ENCODE results near the gene AKAP13.
"Not testable (repeated sequence)": the region's sequence is repeated elsewhere in the genome, so short reads cannot be mapped to it uniquely, and the experiment has no call there.

The AKAP13 gene

GRCh38 chr15:85632014-85632413 is 251.6 kb downstream of the AKAP13 start:
- DNase-seq = no peak

DNA sequence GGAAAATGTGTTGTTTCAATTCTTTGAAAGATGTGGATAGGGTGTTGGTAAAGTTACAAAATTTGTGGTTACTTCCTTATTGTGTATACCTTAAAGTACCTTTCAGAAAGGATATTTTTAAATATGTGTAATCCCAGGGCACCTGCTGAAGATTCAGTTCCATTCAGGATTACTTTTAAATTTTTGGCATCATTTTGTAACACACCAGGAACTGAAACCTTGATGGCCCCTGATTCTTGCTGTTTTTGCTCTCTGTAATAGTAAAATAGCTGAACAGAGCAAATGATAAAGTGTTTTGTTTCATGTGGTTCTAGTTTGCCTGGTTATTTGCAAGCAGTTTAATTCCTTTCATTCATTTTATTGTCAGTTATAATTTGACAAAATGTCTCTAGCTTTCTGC is 253.5 kb downstream of the AKAP13 start:
- no peak for DNase-seq

DNA sequence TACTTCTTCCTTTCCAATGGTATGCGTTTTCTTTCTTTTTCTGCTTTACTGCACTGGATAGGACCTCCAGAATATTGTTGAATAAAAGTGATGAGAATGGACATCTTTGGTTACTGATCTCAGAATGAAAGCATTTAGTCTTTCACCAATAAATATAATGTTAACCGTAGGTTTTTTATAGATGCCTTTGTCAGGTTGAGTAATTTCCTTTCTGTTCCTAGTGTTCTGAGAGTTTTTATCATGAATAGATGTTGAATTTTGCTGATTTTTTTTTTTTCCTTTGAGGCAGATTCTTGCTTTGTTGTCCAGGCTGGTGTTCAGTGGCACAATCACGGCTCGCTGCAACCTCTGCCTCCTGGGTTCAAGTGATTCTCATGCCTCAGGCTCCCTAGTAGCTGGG is 255.9 kb downstream of the AKAP13 start:
- DNase-seq = no peak

GRCh38 chr15:85639752-85640381 is 259.5 kb downstream of the AKAP13 start:
- no peak for DNase-seq

GRCh38 chr15:85642065-85642692 is 261.8 kb downstream of the AKAP13 start:
- no peak for DNase-seq

- no peak for DNase-seq
Measured at GRCh38 chr15:85642693-85643066, 262.3 kb downstream of the AKAP13 start.

- no peak for DNase-seq
Measured at GRCh38 chr15:85646538-85647091, 266.2 kb downstream of the AKAP13 start.

- DNase-seq = no peak
Measured at GRCh38 chr15:85649372-85649771, 269.0 kb downstream of the AKAP13 start.

- no peak for DNase-seq
Measured at GRCh38 chr15:85651548-85651947, 271.1 kb downstream of the AKAP13 start.

DNA sequence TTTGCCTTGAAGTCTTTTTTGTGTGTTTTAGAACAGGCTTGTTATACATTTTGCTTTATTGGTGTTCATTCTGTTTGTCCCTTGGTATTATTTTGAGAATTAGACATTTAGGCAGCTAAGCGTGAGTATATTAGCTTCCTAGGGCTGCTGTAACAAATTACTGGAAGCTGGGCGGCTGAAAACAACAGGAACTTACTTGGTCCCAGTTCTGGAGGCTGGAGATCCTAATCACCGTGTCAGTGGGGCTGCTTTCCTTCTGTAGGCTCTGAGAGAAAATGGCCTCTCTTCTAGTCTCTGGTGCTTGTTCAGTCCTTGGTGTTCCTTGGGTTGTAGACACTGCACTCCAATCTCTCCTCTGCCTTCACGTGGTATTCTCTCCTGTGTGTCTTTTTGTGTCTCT is 272.1 kb downstream of the AKAP13 start:
- DNase-seq = no peak

- no peak for DNase-seq
Measured at GRCh38 chr15:85657132-85657531, 276.7 kb downstream of the AKAP13 start.

DNA sequence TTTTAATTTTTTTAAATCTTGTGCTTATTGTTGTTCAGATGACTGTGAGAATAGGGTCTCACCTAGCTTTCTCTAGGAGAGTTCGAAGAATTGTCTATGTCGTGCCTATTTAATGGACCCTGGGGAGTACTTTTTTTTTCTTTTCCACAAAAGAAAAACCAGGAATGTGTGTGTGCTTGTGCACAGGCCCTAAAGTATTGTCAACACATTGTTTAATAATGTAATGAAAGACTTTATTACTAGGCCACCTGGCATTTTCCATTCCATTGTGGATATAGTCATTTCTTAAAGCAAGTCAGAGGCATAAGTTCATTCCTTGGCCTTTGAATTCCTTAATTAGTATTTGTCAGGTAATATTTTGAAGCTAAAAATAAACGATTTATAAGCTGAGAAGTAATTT is 278.4 kb downstream of the AKAP13 start:
- no peak for DNase-seq

DNA sequence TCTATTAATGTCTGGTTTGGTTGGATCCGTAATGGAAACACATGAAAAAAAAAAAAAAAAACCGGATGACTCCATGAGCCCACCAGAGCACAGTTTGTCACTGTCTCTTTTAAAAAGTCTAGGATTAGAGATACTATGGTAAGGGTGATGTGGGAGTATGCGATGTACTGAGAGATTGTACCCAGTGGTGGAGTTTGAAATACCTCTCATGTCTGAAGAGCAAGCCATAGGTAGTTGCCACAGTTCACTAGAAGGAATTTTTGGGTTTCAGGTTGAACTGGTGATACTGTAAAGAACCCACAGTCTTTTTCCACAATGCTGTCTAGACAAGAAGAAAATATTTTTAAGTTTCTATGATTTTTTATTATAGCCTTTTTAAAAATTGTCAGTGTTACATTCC is 281.5 kb downstream of the AKAP13 start:
- no peak for DNase-seq

DNA sequence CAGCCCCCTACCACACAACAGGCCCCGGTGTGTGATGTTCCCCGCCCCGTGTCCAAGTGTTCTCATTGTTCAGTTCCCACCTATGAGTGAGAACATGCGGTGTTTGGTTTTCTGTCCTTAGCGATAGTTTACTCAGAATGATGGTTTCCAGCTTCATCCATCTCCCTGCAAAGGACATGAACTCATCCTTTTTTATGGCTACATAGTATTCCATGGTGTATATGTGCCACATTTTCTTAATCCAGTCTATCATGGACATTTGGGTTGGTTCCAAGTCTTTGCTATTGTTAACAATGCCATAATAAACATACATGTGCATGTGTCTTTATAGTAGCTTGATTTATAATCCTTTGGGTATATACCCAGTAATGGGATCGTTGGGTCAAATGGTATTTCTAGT is 285.3 kb downstream of the AKAP13 start:
- DNase-seq = not testable (repeated sequence)

DNA sequence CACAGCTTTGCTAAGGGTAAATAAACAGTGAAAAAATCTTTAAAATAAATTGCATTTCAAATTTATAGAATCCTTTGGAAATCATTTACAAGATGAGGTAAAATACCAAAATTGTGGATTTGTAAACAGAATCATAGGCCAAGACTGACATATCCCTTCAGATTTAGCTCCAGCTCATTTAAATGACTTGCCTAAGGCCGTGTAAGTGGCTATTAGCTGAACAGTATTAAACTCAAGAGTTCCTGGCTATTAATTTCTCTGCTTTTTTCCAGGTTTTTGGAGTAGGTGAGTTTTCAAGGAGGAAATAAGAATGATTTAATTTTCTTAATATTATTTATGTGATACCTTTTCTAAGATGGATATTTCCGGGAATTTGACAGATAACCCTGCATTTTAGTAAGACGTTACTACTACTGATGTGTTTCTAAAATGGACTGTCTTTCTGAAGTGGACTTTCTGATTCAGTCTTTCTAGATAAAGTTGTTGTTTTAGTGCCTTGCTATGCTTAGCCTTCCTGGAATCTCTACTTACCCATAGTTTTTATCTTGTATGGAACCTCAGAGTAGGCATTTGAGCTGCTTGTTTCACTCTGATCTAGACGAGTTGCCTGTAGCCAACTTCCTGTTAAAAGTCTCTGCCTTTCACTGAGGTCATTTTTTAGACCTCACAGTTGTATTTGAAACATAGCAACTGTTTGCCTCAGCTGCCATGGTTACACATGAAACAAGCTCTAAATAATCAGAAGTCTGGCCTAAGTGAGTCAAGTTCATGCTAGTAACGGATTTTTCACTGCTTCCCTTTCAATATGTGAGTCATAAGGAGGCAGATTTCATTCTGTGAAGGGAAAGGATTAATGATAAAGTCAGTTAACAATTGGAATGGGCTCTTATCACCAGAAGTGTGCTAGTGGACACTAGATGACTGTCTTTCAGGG is 287.4 kb downstream of the AKAP13 start:
- DNase-seq = no peak

DNA sequence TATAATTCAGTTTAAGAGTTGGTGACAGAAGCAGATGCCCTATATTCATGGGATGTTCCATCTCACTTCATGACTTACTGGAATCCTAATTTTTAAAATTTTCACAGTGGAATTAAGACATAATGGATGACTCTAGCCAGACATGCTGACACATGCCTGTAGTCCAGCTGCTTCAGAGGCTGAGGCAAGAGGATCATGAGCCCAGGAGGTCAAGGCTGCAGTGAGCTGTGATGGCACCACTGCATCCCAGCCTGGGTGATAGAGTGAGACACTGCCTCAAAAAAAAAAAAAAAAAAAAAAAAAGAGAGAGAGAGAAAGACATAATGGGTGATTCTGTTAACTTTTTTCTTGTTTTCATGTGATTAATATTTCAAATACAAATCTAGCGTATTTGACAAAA is 290.8 kb downstream of the AKAP13 start:
- DNase-seq = no peak

DNA sequence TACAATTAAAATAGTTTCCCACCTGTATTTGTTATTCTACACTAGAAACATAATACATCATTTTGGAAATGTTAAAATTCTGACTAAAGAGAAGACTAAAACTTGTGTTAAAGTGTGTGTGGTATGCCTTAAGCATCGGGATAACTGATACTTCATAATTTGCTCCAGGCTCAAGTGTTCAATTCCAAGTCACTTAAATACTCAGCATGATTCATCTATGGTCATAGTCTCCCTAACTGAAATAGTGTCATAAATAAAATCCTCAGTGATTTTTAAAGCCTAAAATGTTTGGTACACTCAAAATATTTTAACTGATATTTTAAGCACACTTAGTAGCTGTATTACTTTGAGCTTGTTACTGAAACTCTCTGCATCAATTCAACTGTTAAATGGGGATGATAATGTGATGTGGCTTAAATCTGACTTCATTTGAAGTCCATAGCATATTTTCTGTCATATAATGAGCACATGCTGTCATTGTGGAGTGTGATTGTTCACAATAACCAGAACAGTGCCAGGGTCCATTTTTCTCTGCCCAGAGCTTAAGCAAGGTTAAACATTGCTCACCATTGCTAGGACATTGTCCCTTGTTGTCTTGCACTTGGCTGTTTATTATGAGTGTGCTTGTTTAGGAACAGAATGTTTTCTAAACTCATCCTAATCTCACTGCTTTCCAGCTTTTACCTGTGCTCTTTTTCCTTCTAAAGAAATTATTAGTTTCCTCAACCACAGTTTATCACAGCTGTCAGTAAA is 292.1 kb downstream of the AKAP13 start:
- DNase-seq = no peak

GRCh38 chr15:85673326-85673725 is 292.9 kb downstream of the AKAP13 start:
- DNase-seq = no peak

GRCh38 chr15:85676342-85677098 is 296.1 kb downstream of the AKAP13 start:
- DNase-seq = no peak

- no peak for DNase-seq
Measured at GRCh38 chr15:85679231-85679630, 298.8 kb downstream of the AKAP13 start.

GRCh38 chr15:85681386-85681785 is 301.0 kb downstream of the AKAP13 start:
- no peak for DNase-seq

DNA sequence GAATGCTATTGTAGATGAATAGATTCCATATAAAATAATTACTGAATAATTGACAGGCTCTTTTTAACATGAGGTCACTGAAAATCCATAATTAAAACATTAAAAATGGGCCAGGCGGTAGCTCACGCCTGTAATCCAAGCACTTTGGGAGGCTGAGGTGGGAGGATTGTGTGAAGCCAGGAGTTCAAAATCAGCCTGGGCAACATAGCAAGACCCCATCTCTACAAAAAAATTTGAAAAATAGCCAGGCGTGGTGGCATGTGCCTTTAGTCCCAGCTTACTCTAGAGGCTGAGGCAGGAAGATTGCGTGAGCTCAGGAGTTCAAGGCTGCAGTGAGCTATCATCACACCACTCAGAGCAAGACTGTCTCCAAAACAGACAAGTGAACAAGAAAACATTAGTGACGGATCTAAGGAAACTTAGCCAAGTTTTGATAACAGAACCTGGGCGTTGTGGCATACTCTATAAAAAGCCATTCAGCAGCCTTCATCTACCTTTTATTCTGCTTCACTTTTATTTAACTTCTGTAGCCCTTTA is 303.8 kb downstream of the AKAP13 start:
- no peak for DNase-seq

All from cortex of kidney (tissue), 1 donor.